ENCODE data around the gene JOSD2. TPM values are rescaled to one million over a fixed set of nuclear protein-coding genes. Genes with fewer than 3 reads are reported as not detected.

JOSD2 gene
- 54.0 to 88.6 TPM (median 84.1 TPM) in 5 replicates for total RNA-seq (2022; extraction: Qiagen RNA extraction)

GRCh38 chr19:50511069-50511822 is at the start of gene JOSD2:
JOSD2 (minus strand) TSS chr19:50511191; CDS start chr19:50510431, 760 bp downstream.

GRCh38 chr19:50513746-50514345 is 2.9 kb upstream of the JOSD2 start, which contains the start of gene ASPDH:
ASPDH (minus strand) TSS chr19:50513913; CDS start chr19:50513823, 90 bp downstream.

GRCh38 chr19:50476224-50476906 is 34.6 kb downstream of the JOSD2 start, which contains the start of the genes EMC10 and GARIN5A:
EMC10 (plus strand) TSS chr19:50476507; CDS start chr19:50476545, 38 bp downstream.
GARIN5A (minus strand) TSS chr19:50476848; CDS start chr19:50476388, 460 bp downstream.

Other genes starting within 250 kb of the JOSD2 start
- 1.1 to 1.6 TPM (median 1.4 TPM) in 5 replicates for gene KCNC3, start 181.8 kb downstream of the JOSD2 start, total RNA-seq (2022; extraction: Qiagen RNA extraction)
- gene NAPSA, start 145.6 kb downstream of the JOSD2 start, total RNA-seq (2022; extraction: Qiagen RNA extraction): 0.55 to 1.6 TPM (median 1.1 TPM) in 5 replicates
- 57.7 to 84.8 TPM (median 79.4 TPM) in 5 replicates for gene NR1H2, start 134.7 kb downstream of the JOSD2 start, total RNA-seq (2022; extraction: Qiagen RNA extraction)
- gene POLD1, start 126.8 kb downstream of the JOSD2 start, total RNA-seq (2022; extraction: Qiagen RNA extraction): 51.4 to 85.1 TPM (median 75.0 TPM) in 5 replicates
- 0.06 to 0.45 TPM (median 0.24 TPM) in 5 replicates for gene SPIB, start 92.3 kb downstream of the JOSD2 start, total RNA-seq (2022; extraction: Qiagen RNA extraction)
- 0.03 TPM in 1 of 5 replicates, not detected in the others for gene MYBPC2, start 78.3 kb downstream of the JOSD2 start, total RNA-seq (2022; extraction: Qiagen RNA extraction)
- gene EMC10, start 34.7 kb downstream of the JOSD2 start, total RNA-seq (2022; extraction: Qiagen RNA extraction): 104 to 157 TPM (median 156 TPM) in 5 replicates
- 1.5 to 2.5 TPM (median 2.1 TPM) in 5 replicates for gene GARIN5A, start 34.3 kb downstream of the JOSD2 start, total RNA-seq (2022; extraction: Qiagen RNA extraction)
- not detected in 5 replicates for gene ASPDH, start 2.7 kb upstream of the JOSD2 start, total RNA-seq (2022; extraction: Qiagen RNA extraction)
- 0.28 to 0.51 TPM (median 0.50 TPM) in 5 replicates for gene LRRC4B, start 57.2 kb upstream of the JOSD2 start, total RNA-seq (2022; extraction: Qiagen RNA extraction)
- 0.33 to 1.0 TPM (median 0.50 TPM) in 5 replicates for gene SYT3, start 128.7 kb upstream of the JOSD2 start, total RNA-seq (2022; extraction: Qiagen RNA extraction)
- gene C19orf81, start 138.3 kb upstream of the JOSD2 start, total RNA-seq (2022; extraction: Qiagen RNA extraction): 3.3 to 13.3 TPM (median 11.5 TPM) in 5 replicates
- gene SHANK1, start 208.6 kb upstream of the JOSD2 start, total RNA-seq (2022; extraction: Qiagen RNA extraction): 0.02 to 0.34 TPM (median 0.20 TPM) in 5 replicates
- gene CLEC11A, start 212.2 kb upstream of the JOSD2 start, total RNA-seq (2022; extraction: Qiagen RNA extraction): 7.2 to 11.4 TPM (median 10.0 TPM) in 5 replicates